ENCODE data around the gene MYO18A. TPM values are rescaled to one million over a fixed set of nuclear protein-coding genes. Genes with fewer than 3 reads are reported as not detected.

Gene MYO18A
- total and polyA plus RNA-seq, 2 of the 4 experiments (the other 2 are of a cell fraction): 22.4 to 39.1 TPM

- TSS peak; percentile 73 for BruUV-seq (replicated peaks)
- CTCF ChIA-PET: no interaction called here
Observed at GRCh38 chr17:29166507-29166887, 13.7 kb downstream of the MYO18A start.

More at GRCh38 chr17:29166507-29166887, 13.7 kb downstream of the MYO18A start:
- dilution Hi-C loops (cut with HindIII; ENCODE audit: low sequenced_read_pairs, unreplicated experiment) (no loop called here), intact Hi-C loops (cut with micrococcal nuclease) (no loop called here), in situ Hi-C loops (cut with MboI; ENCODE audit: low sequenced_read_pairs) (no loop called here)
- H2AFZ ChIP-seq (replicated peaks; ENCODE audit: low read length, poor library complexity): no peak overlapping the region
- peaks cover 15% of the 10 kb centered on the region for H3K4me1 ChIP-seq (ENCODE audit: control insufficient read depth, insufficient read depth, low read length)
- no peak overlapping the region for H4K91ac ChIP-seq (ENCODE audit: insufficient read depth, low read depth, low read length)
- no peak overlapping the region for H3K9ac ChIP-seq (ENCODE audit: low read depth, low read length)
- no peak overlapping the region for H2BK20ac ChIP-seq (ENCODE audit: low read depth, low read length)
- no peak overlapping the region for H3K4ac ChIP-seq (ENCODE audit: low read depth, low read length)
- H4K5ac ChIP-seq (ENCODE audit: low read depth, low read length): no peak overlapping the region
- peaks cover 16 to 81% of the 10 kb centered on the region in 2 experiments for H3K79me1 ChIP-seq (ENCODE audit: low read depth in 1 of 2, low read length in 2 of 2)
- DNase-seq: no peak
- TF ChIP-seq, protein P1, sequence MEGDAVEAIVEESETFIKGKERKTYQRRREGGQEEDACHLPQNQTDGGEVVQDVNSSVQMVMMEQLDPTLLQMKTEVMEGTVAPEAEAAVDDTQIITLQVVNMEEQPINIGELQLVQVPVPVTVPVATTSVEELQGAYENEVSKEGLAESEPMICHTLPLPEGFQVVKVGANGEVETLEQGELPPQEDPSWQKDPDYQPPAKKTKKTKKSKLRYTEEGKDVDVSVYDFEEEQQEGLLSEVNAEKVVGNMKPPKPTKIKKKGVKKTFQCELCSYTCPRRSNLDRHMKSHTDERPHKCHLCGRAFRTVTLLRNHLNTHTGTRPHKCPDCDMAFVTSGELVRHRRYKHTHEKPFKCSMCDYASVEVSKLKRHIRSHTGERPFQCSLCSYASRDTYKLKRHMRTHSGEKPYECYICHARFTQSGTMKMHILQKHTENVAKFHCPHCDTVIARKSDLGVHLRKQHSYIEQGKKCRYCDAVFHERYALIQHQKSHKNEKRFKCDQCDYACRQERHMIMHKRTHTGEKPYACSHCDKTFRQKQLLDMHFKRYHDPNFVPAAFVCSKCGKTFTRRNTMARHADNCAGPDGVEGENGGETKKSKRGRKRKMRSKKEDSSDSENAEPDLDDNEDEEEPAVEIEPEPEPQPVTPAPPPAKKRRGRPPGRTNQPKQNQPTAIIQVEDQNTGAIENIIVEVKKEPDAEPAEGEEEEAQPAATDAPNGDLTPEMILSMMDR (conservative IDR thresholded peaks at IDR 0.05; ENCODE audit: low read depth, low read length): no peak
- TF ChIP-seq, protein P2, sequence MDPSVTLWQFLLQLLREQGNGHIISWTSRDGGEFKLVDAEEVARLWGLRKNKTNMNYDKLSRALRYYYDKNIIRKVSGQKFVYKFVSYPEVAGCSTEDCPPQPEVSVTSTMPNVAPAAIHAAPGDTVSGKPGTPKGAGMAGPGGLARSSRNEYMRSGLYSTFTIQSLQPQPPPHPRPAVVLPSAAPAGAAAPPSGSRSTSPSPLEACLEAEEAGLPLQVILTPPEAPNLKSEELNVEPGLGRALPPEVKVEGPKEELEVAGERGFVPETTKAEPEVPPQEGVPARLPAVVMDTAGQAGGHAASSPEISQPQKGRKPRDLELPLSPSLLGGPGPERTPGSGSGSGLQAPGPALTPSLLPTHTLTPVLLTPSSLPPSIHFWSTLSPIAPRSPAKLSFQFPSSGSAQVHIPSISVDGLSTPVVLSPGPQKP (IDR thresholded peaks at IDR 0.05; ENCODE audit: borderline replicate concordance, low read depth, low read length): no peak
- TF ChIP-seq MXI1 (IDR thresholded peaks at IDR 0.05; ENCODE audit: borderline replicate concordance, low read depth, low read length): no peak
- no peak for TF ChIP-seq POLR2A (IDR thresholded peaks at IDR 0.05; ENCODE audit: low read depth, low read length)
- no peak for TF ChIP-seq BHLHE40 (IDR thresholded peaks at IDR 0.05; ENCODE audit: low read depth, low read length)
- no peak for TF ChIP-seq RCOR1 (IDR thresholded peaks at IDR 0.05; ENCODE audit: insufficient replicate concordance, low read length)
- no peak for TF ChIP-seq CEBPB (IDR thresholded peaks at IDR 0.05; ENCODE audit: low read depth, low read length)
- no peak for TF ChIP-seq MAFK (IDR thresholded peaks at IDR 0.05; ENCODE audit: low read depth, low read length)
- no peak for TF ChIP-seq FOS (IDR thresholded peaks at IDR 0.05; ENCODE audit: low read depth, low read length)
- H3K18ac ChIP-seq (ENCODE audit: low read depth, low read length): no peak overlapping the region
- H3K27me3 ChIP-seq (ENCODE audit: control insufficient read depth, insufficient read depth, low read length): no peaks in the 10 kb centered on the region
- H4K8ac ChIP-seq (ENCODE audit: low read depth in 2 of 2, low read length in 2 of 2): no peak overlapping the region
- POLR2A ChIA-PET (ENCODE audit: unreplicated experiment): no interaction called here
- no peak overlapping the region for H2BK120ac ChIP-seq (ENCODE audit: low read depth, low read length)
- H3K36me3 ChIP-seq (ENCODE audit: control insufficient read depth, insufficient read depth, low read length): peaks cover 16% of the 10 kb centered on the region
- H3K14ac ChIP-seq (replicated peaks; ENCODE audit: low read depth, low read length): no peak overlapping the region
- WGBS, 2 experiments (ENCODE audit: extremely low coverage in 2 of 2, insufficient read length in 1 of 2): 96% methylated on average over 6 of the region's 21 CpGs; no CpG with 5 or more reads in 1 of the 2 experiments
- peaks cover 28% of the 10 kb centered on the region for H3K9me1 ChIP-seq (ENCODE audit: insufficient read depth, low read length)
- H4K20me1 ChIP-seq (ENCODE audit: insufficient read depth, low read length): peaks cover 9% of the 10 kb centered on the region; the same call in 1 of the 2 replicates
- H2BK5ac ChIP-seq (ENCODE audit: low read depth, low read length, poor library complexity, severe bottlenecking): no peak overlapping the region
- H3K27ac ChIP-seq (ENCODE audit: insufficient read depth, low read length): no peak overlapping the region
- no peak overlapping the region for H2AK5ac ChIP-seq (ENCODE audit: low read depth, low read length)
- no peak overlapping the region for H3K56ac ChIP-seq (ENCODE audit: extremely low read depth, insufficient read depth, low read length)
- H3K9me3 ChIP-seq (ENCODE audit: control insufficient read depth, insufficient read depth, low read length): no peaks in the 10 kb centered on the region
- no peak overlapping the region for H3K4me2 ChIP-seq (ENCODE audit: low read depth, low read length)
- ATAC-seq (ENCODE audit: low read depth): no peak
- H3K23ac ChIP-seq (ENCODE audit: low read depth, low read length): no peak overlapping the region
- H2BK15ac ChIP-seq (ENCODE audit: low read depth, low read length): no peak overlapping the region
- H2AK9ac ChIP-seq (replicated peaks; ENCODE audit: low read depth, low read length, poor library complexity): peak overlapping the region; percentile 33
- H3K4me3 ChIP-seq (ENCODE audit: insufficient read depth, low read depth, low read length): no peak overlapping the region

Measured in IMR-90 (cell line).